Thyroid gland (tissue), 4 donors: ENCODE results near the gene TST. TPM values are rescaled to one million over a fixed set of nuclear protein-coding genes. Genes with fewer than 3 reads are reported as not detected.

Source experiments
- DNase-seq, 2 donors: peaks; one replicate each; pipeline ENCODE4 v3.0.0-alpha.2; 2019
- H3K27ac ChIP-seq, 3 donors: fragments of 200-600 bp; sonication (generic); 1 replicate in 2 of 3; 2 replicates in 1 of 3; pipeline ENCODE4 v1.5.1; 2016 to 2019; ENCODE audit warnings: mild to moderate bottlenecking in 1 of 3, moderate library complexity in 1 of 3
- H3K27me3 ChIP-seq: fragments of 200-600 bp; sonication (generic); one replicate; pipeline ENCODE4 v1.5.1; 2019
- H3K36me3 ChIP-seq, 2 donors: fragments of 200-600 bp; sonication (generic); one replicate each; pipeline ENCODE4 v1.5.1; 2016 to 2019
- H3K4me1 ChIP-seq, 2 donors: fragments of 200-600 bp; sonication (generic); one replicate each; pipeline ENCODE4 v1.5.1; 2017 to 2019
- H3K4me3 ChIP-seq, 3 donors: fragments of 200-600 bp; sonication (generic); replicated peaks in 1 of 3; 1 replicate in 2 of 3; 2 replicates in 1 of 3; pipeline ENCODE4 v1.5.1; 2016; ENCODE audit warnings: mild to moderate bottlenecking in 1 of 3
- H3K9me3 ChIP-seq: fragments of 200-600 bp; sonication (generic); one replicate; pipeline ENCODE4 v1.5.1; 2017
- POLR2A ChIP-seq, 2 donors: fragments of 450-650 bp; IDR thresholded peaks; one replicate each; pipeline ENCODE4 v1.6.1; 2017; ENCODE audit warnings: antibody characterized with exemption in 2 of 2, mild to moderate bottlenecking in 2 of 2, moderate library complexity in 1 of 2
- WGBS, 2 donors: methylation state at CpG; one replicate each; pipeline ENCODE4 v1.1.5; 2017; 5-methylcytosine and 5-hydroxymethylcytosine counted together
- intact Hi-C: fragments of 100-400 bp; cut with DNase I; formaldehyde crosslinking; loops from one replicate; pipeline ENCODE4 v1.15.1; 2023
- small RNA-seq: library from RNA; depleted of rRNA; stranded (forward); fragments of <200 nt; gene quantifications from one replicate; pipeline ENCODE3, GENCODE V24; 2016
- total RNA-seq, 4 donors: library from RNA; depleted of rRNA; stranded (reverse); fragments of >200 nt; gene quantifications; one replicate each; pipeline ENCODE4 v1.2.3, GENCODE V29; 2016
- TF ChIP-seq, protein P1 (sequence below), 6 experiments: fragments of 200-600 bp in 3 of 6; fragments of 450-650 bp in 3 of 6; sonication (generic) in 3 of 6; IDR thresholded peaks; one replicate each; pipeline ENCODE4 v1.5.1; 2016 to 2019; ENCODE audit warnings: antibody characterized with exemption in 6 of 6, mild to moderate bottlenecking in 2 of 6, inconsistent platforms in 1 of 6, moderate library complexity in 1 of 6

The TST gene
- total RNA-seq, 4 donors from 2014 or later = 35.7 to 51.2 (median 37.8) TPM

- no peaks in the 10 kb centered on the region for H3K4me1 ChIP-seq
- WGBS, 2 donors = 65 to 70% methylated on average over 2 of the region's 2 CpGs
- intact Hi-C loops = no loop called here
- no peaks in the 10 kb centered on the region for H3K9me3 ChIP-seq
- no peak overlapping the region for H3K27ac ChIP-seq
- TF ChIP-seq, protein P1, sequence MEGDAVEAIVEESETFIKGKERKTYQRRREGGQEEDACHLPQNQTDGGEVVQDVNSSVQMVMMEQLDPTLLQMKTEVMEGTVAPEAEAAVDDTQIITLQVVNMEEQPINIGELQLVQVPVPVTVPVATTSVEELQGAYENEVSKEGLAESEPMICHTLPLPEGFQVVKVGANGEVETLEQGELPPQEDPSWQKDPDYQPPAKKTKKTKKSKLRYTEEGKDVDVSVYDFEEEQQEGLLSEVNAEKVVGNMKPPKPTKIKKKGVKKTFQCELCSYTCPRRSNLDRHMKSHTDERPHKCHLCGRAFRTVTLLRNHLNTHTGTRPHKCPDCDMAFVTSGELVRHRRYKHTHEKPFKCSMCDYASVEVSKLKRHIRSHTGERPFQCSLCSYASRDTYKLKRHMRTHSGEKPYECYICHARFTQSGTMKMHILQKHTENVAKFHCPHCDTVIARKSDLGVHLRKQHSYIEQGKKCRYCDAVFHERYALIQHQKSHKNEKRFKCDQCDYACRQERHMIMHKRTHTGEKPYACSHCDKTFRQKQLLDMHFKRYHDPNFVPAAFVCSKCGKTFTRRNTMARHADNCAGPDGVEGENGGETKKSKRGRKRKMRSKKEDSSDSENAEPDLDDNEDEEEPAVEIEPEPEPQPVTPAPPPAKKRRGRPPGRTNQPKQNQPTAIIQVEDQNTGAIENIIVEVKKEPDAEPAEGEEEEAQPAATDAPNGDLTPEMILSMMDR (IDR thresholded peaks at IDR 0.05) = no peak
- no peak for TF ChIP-seq POLR2A (IDR thresholded peaks at IDR 0.05)
- no peak overlapping the region for H3K4me3 ChIP-seq
- peaks cover 3% of the 10 kb centered on the region for H3K27me3 ChIP-seq
- no peaks in the 10 kb centered on the region for H3K36me3 ChIP-seq
- DNase-seq = no peak
Observed at GRCh38 chr22:36963302-36963701, 55.9 kb downstream of the TST start.

DNA sequence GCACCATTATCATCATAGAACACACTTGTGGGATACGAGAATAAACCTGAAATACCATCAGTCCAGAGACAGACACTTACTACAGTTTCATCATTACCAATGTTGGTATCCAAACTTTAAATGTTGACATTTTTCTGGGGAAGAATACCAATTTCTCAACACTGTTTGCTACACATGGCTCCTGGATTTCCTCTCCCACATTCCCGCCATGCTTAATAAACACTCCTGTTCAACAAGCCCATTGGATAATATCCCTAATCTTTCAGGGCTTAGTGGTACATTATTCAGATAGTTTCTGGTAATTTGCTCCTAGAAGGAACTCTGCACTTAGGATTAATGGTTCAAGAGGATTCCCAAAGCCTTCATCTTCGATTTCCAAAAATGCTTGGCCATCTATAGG is 57.6 kb downstream of the TST start:
- H3K27ac ChIP-seq = no peak overlapping the region
- WGBS, 2 donors = 50 to 58% methylated on average over 3 of the region's 3 CpGs
- DNase-seq = no peak
- intact Hi-C loops = no loop called here
- TF ChIP-seq POLR2A (IDR thresholded peaks at IDR 0.05) = no peak
- TF ChIP-seq, protein P1 (IDR thresholded peaks at IDR 0.05) = no peak
- H3K4me1 ChIP-seq = no peaks in the 10 kb centered on the region
- no peaks in the 10 kb centered on the region for H3K9me3 ChIP-seq
- H3K4me3 ChIP-seq = no peak overlapping the region
- H3K27me3 ChIP-seq = peaks cover 3% of the 10 kb centered on the region
- no peaks in the 10 kb centered on the region for H3K36me3 ChIP-seq

Small RNA genes lying within 50 kb of the gene (small RNA-seq; reads per million reads assigned to genes)
- gene RF00019 = not detected

Other genes starting within 250 kb of the TST start
- gene IFT27, start 243.3 kb downstream of the TST start, total RNA-seq = 10 to 100 TPM; 25.1 to 39.2 (median 36.3) TPM
- not detected for gene PVALB, start 202.4 kb downstream of the TST start, total RNA-seq
- gene NCF4, start 158.4 kb downstream of the TST start, total RNA-seq = 10 to 100 TPM in 1 of 4 donors, 1 to 10 TPM in 3; 3.7 to 16.9 (median 7.0) TPM
- 1 to 10 TPM; 1.9 to 7.1 (median 3.0) TPM for gene CSF2RB, start 105.8 kb downstream of the TST start, total RNA-seq
- gene MPST, start 295 bp upstream of the TST start, total RNA-seq = 100 to 1,000 TPM in 1 of 4 donors, 10 to 100 TPM in 3; 67.7 to 102 (median 93.6) TPM
- gene KCTD17, start 32.3 kb upstream of the TST start, total RNA-seq = 10 to 100 TPM in 2 of 4 donors, 1 to 10 TPM in 2; 6.1 to 18.9 (median 12.6) TPM
- gene TMPRSS6, start 90.3 kb upstream of the TST start, total RNA-seq = under 1 TPM in 1 of 4 donors, not detected in 3; 0.50 TPM
- gene IL2RB, start 130.5 kb upstream of the TST start, total RNA-seq = 1 to 10 TPM in 1 of 4 donors, under 1 TPM in 3; 0.11 to 1.7 (median 0.73) TPM
- 1 to 10 TPM; 1.7 to 4.8 (median 3.6) TPM for gene C1QTNF6, start 168.8 kb upstream of the TST start, total RNA-seq
- under 1 TPM in 3 of 4 donors, not detected in 1; 0.11 to 0.24 (median 0.13) TPM for gene SSTR3, start 193.0 kb upstream of the TST start, total RNA-seq
- gene RAC2, start 224.8 kb upstream of the TST start, total RNA-seq = 1 to 10 TPM; 3.6 to 6.0 (median 4.6) TPM